Measurements from ENCODE around the gene TNFSF12.

Gene TNFSF12, protein sequence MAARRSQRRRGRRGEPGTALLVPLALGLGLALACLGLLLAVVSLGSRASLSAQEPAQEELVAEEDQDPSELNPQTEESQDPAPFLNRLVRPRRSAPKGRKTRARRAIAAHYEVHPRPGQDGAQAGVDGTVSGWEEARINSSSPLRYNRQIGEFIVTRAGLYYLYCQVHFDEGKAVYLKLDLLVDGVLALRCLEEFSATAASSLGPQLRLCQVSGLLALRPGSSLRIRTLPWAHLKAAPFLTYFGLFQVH

DNA sequence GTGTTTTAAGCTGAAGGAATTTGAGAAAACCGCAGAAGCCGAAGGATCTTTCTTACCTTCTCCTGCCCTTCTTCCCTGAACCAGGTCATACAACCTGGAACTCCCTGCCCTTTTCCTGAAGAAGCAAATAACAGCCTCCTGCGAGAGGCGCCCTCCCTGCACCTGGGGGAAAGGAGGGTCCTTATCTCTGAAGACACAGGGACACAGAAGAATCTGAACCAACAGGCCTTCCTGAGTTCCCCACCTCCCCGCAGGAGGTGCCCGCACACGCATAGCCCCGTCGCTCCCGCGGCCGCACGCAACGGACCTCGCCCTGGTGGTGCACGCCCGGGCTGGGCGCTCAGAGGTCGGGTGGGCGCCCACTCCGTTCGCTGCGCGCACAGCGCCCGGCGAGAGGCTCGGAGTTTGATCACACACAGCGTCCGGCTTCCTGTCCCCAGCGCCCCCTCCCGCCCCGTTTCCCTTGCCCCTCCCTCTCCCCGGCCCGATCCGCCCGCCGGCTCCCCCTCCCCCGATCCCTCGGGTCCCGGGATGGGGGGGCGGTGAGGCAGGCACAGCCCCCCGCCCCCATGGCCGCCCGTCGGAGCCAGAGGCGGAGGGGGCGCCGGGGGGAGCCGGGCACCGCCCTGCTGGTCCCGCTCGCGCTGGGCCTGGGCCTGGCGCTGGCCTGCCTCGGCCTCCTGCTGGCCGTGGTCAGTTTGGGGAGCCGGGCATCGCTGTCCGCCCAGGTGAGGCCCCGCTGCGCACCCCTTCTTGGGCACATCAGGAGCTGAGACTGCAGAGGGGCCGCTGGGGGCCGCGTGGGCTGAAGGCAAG, at the start of gene TNFSF12:
TNFSF12 (plus strand) TSS at position 474 of the 816 bp plus-strand sequence; CDS start at position 570, 96 bp downstream.
- peak; percentile 11 for DNase-seq (ENCODE audit: low read depth)
- TF ChIP-seq, protein P1, sequence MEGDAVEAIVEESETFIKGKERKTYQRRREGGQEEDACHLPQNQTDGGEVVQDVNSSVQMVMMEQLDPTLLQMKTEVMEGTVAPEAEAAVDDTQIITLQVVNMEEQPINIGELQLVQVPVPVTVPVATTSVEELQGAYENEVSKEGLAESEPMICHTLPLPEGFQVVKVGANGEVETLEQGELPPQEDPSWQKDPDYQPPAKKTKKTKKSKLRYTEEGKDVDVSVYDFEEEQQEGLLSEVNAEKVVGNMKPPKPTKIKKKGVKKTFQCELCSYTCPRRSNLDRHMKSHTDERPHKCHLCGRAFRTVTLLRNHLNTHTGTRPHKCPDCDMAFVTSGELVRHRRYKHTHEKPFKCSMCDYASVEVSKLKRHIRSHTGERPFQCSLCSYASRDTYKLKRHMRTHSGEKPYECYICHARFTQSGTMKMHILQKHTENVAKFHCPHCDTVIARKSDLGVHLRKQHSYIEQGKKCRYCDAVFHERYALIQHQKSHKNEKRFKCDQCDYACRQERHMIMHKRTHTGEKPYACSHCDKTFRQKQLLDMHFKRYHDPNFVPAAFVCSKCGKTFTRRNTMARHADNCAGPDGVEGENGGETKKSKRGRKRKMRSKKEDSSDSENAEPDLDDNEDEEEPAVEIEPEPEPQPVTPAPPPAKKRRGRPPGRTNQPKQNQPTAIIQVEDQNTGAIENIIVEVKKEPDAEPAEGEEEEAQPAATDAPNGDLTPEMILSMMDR (conservative IDR thresholded peaks at IDR 0.05; ENCODE audit: low read depth, low read length), result no peak

DNA sequence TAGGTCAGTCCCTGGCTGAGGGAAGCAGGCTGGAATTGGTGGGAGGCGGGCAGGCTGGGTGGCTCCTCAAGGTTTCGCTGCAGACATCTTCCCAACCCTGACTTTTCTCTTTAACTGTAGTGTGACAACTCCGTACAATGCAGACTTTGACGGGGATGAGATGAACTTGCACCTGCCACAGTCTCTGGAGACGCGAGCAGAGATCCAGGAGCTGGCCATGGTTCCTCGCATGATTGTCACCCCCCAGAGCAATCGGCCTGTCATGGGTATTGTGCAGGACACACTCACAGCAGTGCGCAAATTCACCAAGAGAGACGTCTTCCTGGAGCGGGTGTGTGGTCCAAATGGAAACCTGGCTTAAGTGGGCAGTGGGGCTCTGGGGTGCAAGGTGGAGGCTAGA, 49.7 kb upstream of the TNFSF12 start:
- DNase-seq (ENCODE audit: low read depth), result no peak
- H3K4me3 ChIP-seq (ENCODE audit: low read depth, low read length), result no peak overlapping the region
- TF ChIP-seq, protein P1 (conservative IDR thresholded peaks at IDR 0.05; ENCODE audit: low read depth, low read length), result no peak

More for the DNA sequence above, at the start of gene TNFSF12:
- H3K4me3 ChIP-seq (ENCODE audit: low read depth, low read length), result peak within 1 kb of the TSS; percentile 65

DNA sequence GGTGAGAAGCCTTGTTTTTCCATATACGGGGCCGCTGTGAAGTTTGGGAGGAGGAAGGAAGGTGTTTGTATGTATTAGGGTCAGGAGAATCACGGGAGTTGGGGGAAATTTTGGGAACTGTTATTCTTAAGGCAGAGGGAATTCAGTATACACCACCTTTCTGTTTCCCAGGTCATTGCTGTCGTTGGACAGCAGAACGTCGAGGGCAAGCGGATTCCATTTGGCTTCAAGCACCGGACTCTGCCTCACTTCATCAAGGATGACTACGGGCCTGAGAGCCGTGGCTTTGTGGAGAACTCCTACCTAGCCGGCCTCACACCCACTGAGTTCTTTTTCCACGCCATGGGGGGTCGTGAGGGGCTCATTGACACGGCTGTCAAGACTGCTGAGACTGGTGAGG, 47.1 kb upstream of the TNFSF12 start:
- no peak for DNase-seq (ENCODE audit: low read depth)
- no peak overlapping the region for H3K4me3 ChIP-seq (ENCODE audit: low read depth, low read length)
- TF ChIP-seq, protein P1 (conservative IDR thresholded peaks at IDR 0.05; ENCODE audit: low read depth, low read length), result no peak

DNA sequence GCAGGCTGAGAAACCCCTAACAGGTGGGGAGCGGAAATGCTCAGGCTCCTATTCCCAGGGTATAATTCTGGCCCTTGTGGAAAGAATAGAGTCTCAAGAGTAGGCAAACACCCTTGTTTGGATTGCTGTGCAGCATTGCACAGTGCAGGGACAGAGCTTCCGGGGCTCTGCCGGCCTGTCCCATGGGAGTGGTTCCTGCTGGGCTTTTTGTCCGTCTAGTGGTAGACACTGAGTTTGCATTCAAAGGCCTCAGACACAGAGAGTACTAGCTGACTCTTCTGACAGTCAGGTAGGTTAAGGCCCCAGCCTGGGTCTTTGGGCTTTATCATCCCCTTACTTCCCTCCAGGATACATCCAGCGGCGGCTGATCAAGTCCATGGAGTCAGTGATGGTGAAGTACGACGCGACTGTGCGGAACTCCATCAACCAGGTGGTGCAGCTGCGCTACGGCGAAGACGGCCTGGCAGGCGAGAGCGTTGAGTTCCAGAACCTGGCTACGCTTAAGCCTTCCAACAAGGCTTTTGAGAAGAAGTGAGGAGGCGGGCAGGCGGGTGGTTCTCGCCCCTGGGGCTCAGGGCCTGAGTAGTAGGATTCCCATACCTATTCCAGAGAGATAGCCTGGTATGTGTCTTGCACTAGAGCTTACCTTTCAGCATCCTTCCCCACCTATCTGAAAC, 46.5 kb upstream of the TNFSF12 start:
- TF ChIP-seq, protein P1 (conservative IDR thresholded peaks at IDR 0.05; ENCODE audit: low read depth, low read length), result no peak
- no peak overlapping the region for H3K4me3 ChIP-seq (ENCODE audit: low read depth, low read length)

DNA sequence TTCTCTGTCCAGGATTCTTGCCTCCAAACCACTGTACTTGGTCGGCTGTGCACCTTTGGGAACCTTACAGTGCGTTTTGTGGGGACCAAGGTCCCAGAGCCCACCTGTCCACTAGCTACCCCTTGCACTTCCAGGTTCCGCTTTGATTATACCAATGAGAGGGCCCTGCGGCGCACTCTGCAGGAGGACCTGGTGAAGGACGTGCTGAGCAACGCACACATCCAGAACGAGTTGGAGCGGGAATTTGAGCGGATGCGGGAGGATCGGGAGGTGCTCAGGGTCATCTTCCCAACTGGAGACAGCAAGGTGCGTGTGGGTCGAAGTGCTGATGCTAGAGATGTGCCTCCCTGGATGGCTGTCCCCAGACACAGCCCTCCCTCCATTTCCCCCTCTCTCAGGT, 45.9 kb upstream of the TNFSF12 start:
- H3K4me3 ChIP-seq (ENCODE audit: low read depth, low read length), result no peak overlapping the region
- TF ChIP-seq, protein P1 (conservative IDR thresholded peaks at IDR 0.05; ENCODE audit: low read depth, low read length), result peak; percentile 48
- no peak for DNase-seq (ENCODE audit: low read depth)

More for the DNA sequence above, 46.5 kb upstream of the TNFSF12 start:
- no peak for DNase-seq (ENCODE audit: low read depth)

DNA sequence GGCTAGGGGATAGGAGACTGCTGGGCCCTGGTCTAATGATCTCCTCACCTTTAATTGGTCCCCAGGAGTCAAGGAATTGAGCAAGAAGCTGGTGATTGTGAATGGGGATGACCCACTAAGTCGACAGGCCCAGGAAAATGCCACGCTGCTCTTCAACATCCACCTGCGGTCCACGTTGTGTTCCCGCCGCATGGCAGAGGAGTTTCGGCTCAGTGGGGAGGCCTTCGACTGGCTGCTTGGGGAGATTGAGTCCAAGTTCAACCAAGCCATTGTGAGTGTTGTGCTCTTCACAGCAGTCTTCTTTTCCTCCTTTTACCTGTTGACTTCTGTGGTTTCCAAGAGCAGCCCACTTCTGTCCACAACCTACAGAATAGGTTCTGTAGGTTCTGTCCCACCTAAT, 45.3 kb upstream of the TNFSF12 start:
- no peak for DNase-seq (ENCODE audit: low read depth)
- no peak overlapping the region for H3K4me3 ChIP-seq (ENCODE audit: low read depth, low read length)
- TF ChIP-seq, protein P1 (conservative IDR thresholded peaks at IDR 0.05; ENCODE audit: low read depth, low read length), result no peak
